Osteoblast (primary cell): ENCODE results near the gene ARHGAP12. TPM values are rescaled to one million over a fixed set of nuclear protein-coding genes. Genes with fewer than 3 reads are reported as not detected.

Source experiments
- DNase-seq: peaks from one replicate; pipeline ENCODE4 v3.0.0; 2011; ENCODE audit warnings: low spot score, mixed read lengths; ENCODE audit not compliant: insufficient read length; ENCODE audit errors: missing footprints
- H2AFZ ChIP-seq: 2 replicates; pipeline ENCODE4 v1.6.0; 2011; ENCODE audit warnings: mild to moderate bottlenecking, low read length
- H3K27ac ChIP-seq: 2 replicates; pipeline ENCODE4 v1.5.1; 2011; ENCODE audit warnings: mild to moderate bottlenecking, low read depth, low read length, moderate library complexity
- H3K27me3 ChIP-seq: 2 replicates; pipeline ENCODE4 v1.6.0; 2012; ENCODE audit warnings: mild to moderate bottlenecking, control low read depth, inconsistent platforms, low read length, moderate library complexity; ENCODE audit not compliant: insufficient read depth
- H3K36me3 ChIP-seq: 2 replicates; pipeline ENCODE4 v1.5.1; 2011; ENCODE audit warnings: mild to moderate bottlenecking, low read length, control low read depth, moderate library complexity; ENCODE audit not compliant: insufficient read depth
- H3K4me1 ChIP-seq: 2 replicates; pipeline ENCODE4 v1.5.1; 2011; ENCODE audit warnings: mild to moderate bottlenecking, low read length, control low read depth, moderate library complexity; ENCODE audit not compliant: insufficient read depth
- H3K4me2 ChIP-seq: 2 replicates; pipeline ENCODE4 v1.6.0; 2011; ENCODE audit warnings: mild to moderate bottlenecking, low read length; ENCODE audit not compliant: insufficient read depth
- H3K4me3 ChIP-seq: fragments of 200-600 bp; sonication (generic); 3 replicates; pipeline ENCODE4 v1.5.1; 2012; ENCODE audit warnings: mild to moderate bottlenecking, low read length, inconsistent platforms; ENCODE audit not compliant: insufficient read depth
- H3K79me2 ChIP-seq: 2 replicates; pipeline ENCODE4 v1.6.0; 2012; ENCODE audit warnings: mild to moderate bottlenecking, low read length, control low read depth, inconsistent platforms; ENCODE audit not compliant: insufficient read depth
- H3K9me3 ChIP-seq: 2 replicates; pipeline ENCODE4 v1.5.1; 2011; ENCODE audit warnings: low read depth, low read length, control low read depth
- H4K20me1 ChIP-seq: 2 replicates; pipeline ENCODE4 v1.6.0; 2012; ENCODE audit warnings: mild to moderate bottlenecking, low read length, control low read depth; ENCODE audit not compliant: insufficient read depth
- total RNA-seq: library from RNA; depleted of rRNA; stranded (reverse); fragments of >200 nt; gene quantifications from 2 replicates; pipeline ENCODE4 v1.2.3, GENCODE V29; 2012
- TF ChIP-seq, protein P1 (sequence below): IDR thresholded peaks from 2 replicates; pipeline ENCODE4 v1.5.1; 2011; ENCODE audit warnings: mild to moderate bottlenecking, low read depth, low read length, moderate library complexity; ENCODE audit errors: extremely low read depth

ARHGAP12 gene
- total RNA-seq, 1 donor = 76.0 TPM

DNA sequence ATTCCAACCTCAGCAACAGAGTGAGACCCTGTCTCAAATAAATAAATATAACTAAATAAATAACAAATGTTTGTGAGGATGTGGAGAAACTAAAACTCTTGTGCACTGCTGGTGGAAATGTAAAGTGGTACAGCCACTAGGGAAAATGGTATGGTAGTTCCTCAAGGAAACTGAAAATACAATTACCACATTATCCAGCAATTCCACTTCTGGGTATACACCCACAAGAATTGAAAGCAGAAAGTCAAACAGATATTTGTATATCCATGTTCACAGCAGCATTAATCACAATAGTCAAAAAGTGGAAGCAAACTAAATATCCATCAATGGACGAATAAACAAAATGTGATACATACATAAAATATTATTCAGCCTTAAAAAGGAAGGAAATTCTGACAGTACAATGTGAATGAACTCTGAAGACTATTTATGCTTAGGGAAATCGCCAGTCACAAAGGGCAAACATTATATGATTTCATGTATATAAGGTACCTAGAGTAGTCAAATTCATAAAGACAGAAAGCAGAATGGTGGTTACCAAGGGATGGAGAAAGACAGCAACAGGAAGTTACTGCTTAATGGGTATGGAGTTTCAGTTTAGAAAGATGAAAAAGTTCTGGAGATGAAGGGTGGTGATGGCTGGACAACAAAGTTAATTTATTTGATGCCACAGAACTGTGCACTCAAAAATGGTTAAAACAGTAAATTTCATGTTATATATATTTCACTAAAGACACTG is 9.8 kb downstream of the ARHGAP12 start:
- H3K9me3 ChIP-seq = no peaks in the 10 kb centered on the region
- DNase-seq = no peak
- no peak overlapping the region for H3K4me2 ChIP-seq
- H3K4me1 ChIP-seq = no peaks in the 10 kb centered on the region
- peaks cover 27% of the 10 kb centered on the region for H4K20me1 ChIP-seq
- H3K79me2 ChIP-seq = peaks cover 96% of the 10 kb centered on the region
- H3K36me3 ChIP-seq = no peaks in the 10 kb centered on the region
- H3K4me3 ChIP-seq = no peak overlapping the region
- H2AFZ ChIP-seq = no peak overlapping the region
- no peak overlapping the region for H3K27ac ChIP-seq
- H3K27me3 ChIP-seq = no peaks in the 10 kb centered on the region
- TF ChIP-seq, protein P1, sequence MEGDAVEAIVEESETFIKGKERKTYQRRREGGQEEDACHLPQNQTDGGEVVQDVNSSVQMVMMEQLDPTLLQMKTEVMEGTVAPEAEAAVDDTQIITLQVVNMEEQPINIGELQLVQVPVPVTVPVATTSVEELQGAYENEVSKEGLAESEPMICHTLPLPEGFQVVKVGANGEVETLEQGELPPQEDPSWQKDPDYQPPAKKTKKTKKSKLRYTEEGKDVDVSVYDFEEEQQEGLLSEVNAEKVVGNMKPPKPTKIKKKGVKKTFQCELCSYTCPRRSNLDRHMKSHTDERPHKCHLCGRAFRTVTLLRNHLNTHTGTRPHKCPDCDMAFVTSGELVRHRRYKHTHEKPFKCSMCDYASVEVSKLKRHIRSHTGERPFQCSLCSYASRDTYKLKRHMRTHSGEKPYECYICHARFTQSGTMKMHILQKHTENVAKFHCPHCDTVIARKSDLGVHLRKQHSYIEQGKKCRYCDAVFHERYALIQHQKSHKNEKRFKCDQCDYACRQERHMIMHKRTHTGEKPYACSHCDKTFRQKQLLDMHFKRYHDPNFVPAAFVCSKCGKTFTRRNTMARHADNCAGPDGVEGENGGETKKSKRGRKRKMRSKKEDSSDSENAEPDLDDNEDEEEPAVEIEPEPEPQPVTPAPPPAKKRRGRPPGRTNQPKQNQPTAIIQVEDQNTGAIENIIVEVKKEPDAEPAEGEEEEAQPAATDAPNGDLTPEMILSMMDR = no peak

DNA sequence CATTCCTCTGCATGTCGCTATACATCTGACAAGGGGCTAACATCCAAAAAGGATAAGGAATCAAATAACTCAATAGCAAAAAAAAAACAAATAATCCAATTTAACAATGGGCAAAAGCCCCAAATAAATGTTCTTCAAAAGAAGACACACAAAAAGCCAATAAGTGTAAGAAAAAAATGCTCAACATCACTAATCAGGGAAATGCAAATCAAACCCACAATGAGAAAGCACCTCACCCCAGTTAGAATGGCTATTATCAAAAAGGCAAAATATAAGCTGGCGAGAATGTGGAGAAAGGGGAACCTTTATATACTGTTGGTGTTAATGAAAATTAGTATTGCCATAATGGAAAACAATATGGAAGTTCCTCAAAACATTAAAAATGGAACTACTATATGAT is 14.3 kb downstream of the ARHGAP12 start:
- DNase-seq = no peak
- Histone ChIP-seq H3K27ac (no peak overlapping the region), H4K20me1 (peaks cover 32% of the 10 kb centered on the region), H3K27me3 (no peaks in the 10 kb centered on the region), H3K36me3 (no peaks in the 10 kb centered on the region), H3K79me2 (peaks cover 95% of the 10 kb centered on the region), H3K4me3 (no peak overlapping the region), H2AFZ (no peak overlapping the region), H3K4me2 (no peak overlapping the region), H3K9me3 (no peaks in the 10 kb centered on the region), H3K4me1 (peaks cover 19% of the 10 kb centered on the region)
- TF ChIP-seq, protein P1 = no peak

DNA sequence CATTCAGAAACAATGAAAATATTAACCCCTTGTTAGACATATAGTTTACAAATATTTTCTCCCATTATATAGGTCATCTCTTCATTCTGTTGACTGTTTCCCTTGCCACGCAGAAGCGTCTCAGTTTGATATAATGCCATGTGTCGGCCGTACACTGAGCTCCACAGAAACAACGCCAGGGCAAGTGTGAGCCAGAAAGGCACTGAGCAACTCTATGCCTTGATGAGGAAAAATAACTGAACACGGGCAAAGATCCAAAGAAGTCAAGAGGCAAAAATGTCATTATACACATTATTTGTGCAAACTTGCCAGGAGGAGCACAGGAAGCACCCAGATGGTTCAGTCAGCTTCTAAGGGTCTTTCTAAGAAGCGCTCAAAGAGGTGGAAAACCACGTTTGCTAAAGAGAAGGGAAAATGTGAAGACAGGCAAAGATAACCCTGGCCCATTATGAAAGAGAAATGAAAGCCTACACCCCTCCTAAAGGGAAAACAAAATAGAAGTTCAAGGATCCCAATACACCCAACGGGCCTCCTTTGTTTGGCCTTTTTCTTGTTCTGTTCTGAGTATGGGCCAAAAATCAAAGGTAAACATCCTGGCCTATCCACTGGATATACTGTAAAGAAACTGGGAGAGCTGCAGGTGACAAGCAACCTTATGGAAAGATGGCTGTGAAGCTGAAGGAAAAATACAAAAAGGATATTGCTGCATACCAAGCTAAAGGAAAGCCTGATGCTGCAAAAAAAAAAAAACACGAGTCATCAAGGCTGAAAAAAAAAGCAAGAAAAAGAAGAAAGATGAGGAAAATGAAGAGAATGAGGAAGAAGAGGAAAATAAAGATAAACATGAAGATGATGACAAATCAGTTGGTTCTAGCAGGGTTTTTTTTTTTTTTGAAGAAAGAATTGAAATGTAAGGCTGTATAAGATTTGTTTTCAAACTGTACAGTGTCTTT is 15.5 kb downstream of the ARHGAP12 start:
- H3K27me3 ChIP-seq = no peaks in the 10 kb centered on the region
- H3K4me1 ChIP-seq = peaks cover 19% of the 10 kb centered on the region
- H3K4me2 ChIP-seq = peak overlapping the region; percentile 60
- H3K4me3 ChIP-seq = peak overlapping the region; percentile 4
- no peak overlapping the region for H2AFZ ChIP-seq
- H3K36me3 ChIP-seq = peaks cover under 1% of the 10 kb centered on the region
- peak overlapping the region; percentile 23 for H3K27ac ChIP-seq
- peaks cover 32% of the 10 kb centered on the region for H4K20me1 ChIP-seq
- TF ChIP-seq, protein P1 = no peak
- no peaks in the 10 kb centered on the region for H3K9me3 ChIP-seq
- peaks cover 95% of the 10 kb centered on the region for H3K79me2 ChIP-seq
- no peak for DNase-seq

DNA sequence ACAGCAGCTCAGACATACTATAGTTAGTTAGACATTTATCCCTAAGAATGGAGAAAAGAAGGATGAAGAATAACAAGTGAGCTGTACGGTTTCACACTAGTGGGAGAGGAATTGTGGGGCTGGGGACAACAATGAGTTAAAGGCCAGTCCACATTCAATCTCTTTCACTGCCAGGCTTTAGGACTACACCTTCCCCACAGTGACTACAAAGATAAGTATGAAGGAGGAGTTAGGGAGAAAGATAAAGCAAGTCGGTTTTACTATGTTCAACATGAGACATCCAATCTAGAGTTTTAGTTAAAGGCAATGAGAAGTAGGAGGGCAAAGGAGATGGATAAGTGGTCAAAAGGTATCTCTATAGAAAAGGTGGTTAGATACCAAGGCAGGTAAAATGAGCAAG is 16.3 kb downstream of the ARHGAP12 start:
- TF ChIP-seq, protein P1 = no peak
- peaks cover 94% of the 10 kb centered on the region for H3K79me2 ChIP-seq
- no peak overlapping the region for H3K27ac ChIP-seq
- no peaks in the 10 kb centered on the region for H3K27me3 ChIP-seq
- H4K20me1 ChIP-seq = peaks cover 32% of the 10 kb centered on the region
- H3K4me1 ChIP-seq = peaks cover 19% of the 10 kb centered on the region
- H2AFZ ChIP-seq = no peak overlapping the region
- peak overlapping the region; percentile 60 for H3K4me2 ChIP-seq
- peaks cover 5% of the 10 kb centered on the region for H3K36me3 ChIP-seq
- no peak overlapping the region for H3K4me3 ChIP-seq
- H3K9me3 ChIP-seq = no peaks in the 10 kb centered on the region
- no peak for DNase-seq
